ELF-1 (cell line): ENCODE measurements around the gene GSTA2.
"Not testable (repeated sequence)": the region's sequence is repeated elsewhere in the genome, so short reads cannot be mapped to it uniquely, and the experiment has no call there.

Experiments
- DNase-seq: peaks from one replicate; pipeline ENCODE4 v3.0.0-alpha.2; 2016; ENCODE audit warnings: low read depth, low spot score

GSTA2 gene

DNA sequence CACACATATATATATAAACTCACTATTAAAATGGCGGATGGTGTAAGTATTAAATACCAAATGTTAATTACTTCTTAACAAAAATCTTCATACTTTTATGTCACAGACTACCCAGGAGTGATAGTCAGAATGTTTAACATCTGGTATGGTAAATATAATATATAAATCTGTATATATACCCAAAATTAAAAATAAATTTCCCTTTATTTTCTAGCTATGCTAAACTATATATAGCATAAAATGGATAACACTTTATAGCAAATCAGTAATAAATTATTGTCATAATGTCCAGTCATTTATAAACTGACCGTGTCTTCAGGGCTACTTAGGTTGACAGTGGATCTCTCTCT is 37.1 kb downstream of the GSTA2 start:
- DNase-seq: no peak

DNA sequence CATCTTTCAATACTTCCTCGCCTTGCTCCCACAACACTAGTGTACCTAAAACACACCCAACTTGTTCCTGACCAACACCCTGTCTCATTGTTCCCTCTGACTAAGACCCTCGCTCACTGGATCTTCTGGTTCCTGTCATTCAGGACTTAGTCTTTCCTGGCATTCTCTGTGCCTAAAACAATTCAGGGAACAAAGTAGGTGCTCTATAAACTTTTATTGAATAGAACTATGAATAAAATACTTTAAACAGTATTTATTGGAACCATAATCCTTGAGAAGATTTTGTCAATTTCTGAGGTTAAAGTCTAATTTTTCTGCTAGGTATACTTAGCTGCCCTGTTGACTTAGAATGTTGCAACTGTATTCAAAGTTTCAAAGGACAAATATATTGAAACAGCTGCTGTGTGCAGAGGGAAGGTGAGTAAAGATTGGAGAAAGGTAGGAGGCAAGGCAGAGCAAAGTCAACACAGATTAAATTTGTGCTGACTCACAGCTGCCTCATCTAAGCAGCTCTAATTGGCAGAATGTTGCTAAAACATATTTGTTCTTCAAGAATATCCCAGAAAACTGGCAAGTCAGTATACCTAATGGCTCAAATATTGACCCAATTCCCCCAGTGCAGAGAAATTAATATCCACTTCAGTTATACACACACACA is 37.6 kb downstream of the GSTA2 start:
- DNase-seq: no peak

DNA sequence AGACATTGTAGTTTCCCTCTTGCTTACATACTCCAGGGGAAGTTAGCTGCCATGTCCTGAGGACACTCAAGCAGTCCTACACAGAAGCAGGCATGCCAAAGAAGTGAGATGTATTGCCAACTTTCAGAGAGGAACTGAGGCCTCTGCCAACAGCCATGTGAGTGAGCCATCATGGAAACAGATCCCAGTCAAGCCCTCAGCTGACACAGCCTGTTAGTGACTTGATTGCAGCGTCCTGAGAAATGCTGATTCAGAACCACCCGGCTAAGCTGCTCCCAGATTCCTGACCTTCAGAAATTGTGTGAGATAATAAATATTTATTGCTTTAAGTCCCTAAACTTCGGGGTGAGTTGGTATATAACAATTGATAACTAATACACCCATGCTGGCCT is 38.1 kb downstream of the GSTA2 start:
- no peak for DNase-seq

DNA sequence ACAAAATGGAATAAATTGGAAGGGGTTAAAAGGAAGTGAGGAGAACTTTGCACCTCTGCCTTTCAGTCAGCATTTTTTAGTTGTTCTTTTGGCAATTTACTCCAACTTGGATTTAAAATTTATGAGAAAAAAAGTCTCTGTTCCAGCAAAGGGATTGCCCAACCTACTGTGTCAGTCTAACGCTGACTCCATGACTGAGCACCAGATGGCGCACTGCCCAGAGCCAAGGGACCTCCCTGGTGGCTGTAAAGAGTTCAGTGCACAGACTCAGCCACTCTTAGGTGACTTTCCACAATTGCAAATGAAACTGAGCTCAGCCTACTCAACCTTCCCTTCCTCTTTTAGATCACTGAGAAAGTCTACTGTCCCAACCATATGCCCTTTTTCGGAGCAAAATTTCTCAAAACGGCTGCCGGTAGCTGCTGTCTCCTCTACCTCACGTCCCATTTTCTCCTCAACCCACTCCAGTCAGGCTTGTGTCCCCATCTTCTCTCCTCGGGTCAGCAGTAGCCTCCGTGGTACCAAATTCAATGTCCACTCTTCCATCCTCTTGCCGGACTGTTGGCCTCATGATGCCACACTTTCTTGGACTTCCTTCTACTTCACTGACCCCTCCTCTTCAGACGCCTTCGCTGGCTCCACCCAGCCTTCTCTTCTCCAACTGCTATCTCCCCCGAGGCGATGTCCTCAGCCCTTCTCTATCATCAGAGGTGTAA is 38.7 kb downstream of the GSTA2 start:
- peak; percentile 71 for DNase-seq

DNA sequence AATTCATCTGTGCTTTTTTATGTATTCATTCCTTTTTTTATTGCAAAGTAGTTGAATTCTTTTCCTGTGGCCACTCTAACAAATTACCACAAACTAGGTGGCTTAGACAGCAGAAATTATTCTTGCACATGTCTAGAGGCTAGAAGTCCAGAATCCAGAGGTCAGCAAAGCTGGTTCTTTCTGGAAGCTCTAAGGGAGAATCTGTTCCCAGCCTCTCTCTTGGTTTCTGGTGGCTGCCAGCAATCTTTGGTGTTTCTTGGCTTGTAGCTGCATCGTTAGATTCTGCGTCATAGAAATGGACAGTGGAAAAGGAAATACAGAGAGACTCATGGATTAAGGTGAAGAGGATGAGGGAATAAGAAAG is 39.3 kb downstream of the GSTA2 start:
- DNase-seq: no peak

DNA sequence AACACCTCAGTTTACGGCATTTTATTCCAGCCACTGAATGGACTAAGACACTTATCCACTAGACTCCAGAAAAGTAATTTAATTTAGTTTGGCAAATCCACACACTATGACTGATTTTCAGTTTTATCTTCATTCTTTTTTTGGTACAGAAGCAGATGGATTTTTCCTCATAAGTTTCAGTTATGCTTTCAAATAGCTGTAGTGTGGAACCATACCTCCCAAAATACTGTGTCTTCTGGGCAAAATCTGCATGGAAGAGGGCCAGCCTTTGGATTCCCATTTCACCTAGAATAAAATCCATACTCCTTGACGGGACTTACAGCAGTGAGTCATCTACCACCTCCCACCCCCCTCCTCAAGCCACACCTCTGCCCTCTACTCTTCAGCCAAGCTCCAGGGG is 43.0 kb downstream of the GSTA2 start:
- no peak for DNase-seq

DNA sequence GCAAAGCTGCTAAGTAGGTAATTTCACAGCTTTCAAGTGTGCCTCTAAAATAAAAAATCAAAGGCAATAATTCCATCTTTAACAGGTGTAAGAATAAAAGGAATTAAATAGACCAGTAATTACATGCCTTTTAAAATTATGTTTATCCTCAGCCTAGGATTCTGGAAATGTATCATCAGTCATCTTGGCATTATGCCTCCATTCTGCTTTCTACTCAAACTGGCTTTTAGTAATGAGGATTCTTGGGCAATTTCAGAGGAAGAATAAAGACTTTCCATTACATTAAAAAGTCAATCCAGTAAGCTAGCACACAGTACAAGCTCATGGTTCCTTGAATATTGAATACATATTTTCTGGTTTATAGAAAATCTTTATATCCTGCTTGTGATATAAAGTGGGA is 44.7 kb downstream of the GSTA2 start:
- DNase-seq: no peak

DNA sequence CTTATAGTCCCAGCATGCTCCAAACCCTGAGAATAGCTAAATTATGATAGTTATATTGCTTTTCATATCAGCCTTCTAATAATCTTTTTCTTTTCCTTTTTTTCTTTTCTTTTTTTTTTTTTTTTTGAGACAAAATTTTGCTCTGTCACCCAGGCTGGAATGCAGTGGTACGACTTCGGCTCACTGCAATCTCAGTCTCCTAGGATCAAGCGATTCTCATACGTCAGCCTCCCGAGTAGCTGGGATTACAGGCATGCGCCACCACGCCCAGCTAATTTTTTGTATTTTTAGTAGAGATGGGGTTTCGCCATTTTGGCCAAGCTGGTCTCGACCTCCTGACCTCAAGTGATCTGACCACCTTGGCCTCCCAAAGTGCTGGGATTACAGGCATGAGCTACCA is 48.5 kb downstream of the GSTA2 start:
- not testable (repeated sequence) for DNase-seq

DNA sequence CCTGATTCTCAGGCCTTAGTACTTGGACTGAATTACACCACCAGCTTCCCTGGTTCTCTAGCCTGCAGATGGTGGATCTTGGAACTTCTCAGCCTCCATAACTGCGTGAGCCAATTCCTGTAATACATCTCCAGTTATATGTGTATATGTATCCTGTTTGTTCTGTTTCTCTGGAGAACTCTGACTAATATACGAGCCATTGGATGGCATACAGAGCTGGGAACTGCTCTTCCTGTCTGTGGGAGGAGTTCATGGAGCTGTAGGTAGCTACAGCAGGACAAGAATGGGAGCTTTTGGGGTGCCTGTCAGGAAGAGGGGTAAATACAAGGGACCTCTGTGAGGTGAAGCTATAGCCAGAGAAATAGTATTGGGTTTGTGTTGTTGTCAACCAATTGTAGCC is 51.1 kb downstream of the GSTA2 start:
- no peak for DNase-seq

DNA sequence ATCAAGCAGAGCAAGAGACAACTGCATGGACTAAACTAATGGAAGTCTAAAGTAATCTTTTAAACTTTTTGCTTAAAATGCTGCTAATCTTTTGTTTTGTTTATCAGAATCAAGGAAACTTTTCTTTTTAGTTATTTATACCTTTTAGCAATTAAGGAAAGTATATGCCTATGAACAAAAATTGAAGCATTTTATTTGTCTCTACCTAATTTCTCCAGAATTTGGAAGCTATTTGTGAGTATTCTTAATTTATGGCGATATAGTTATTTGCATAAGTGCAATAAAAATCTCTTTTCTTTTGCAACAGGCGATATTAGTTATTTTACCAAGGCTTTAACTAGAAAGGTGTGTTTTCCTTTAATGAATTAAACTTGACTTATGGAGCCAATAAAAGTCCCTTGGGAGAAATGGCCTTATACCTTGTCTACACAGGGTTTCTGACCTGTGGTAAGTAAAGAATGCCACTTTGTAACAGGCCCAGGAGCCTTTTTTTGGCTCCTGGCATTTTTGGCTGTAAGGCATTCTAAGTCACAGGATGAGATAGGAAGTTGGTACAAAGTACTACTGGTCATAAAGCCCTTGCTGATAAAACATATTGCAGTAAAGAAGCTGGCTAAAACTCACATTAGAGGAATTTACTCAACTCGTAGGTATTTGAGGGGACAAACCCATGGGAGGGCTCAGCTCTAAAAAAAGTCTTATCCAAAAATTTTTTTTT is 55.2 kb downstream of the GSTA2 start:
- no peak for DNase-seq

DNA sequence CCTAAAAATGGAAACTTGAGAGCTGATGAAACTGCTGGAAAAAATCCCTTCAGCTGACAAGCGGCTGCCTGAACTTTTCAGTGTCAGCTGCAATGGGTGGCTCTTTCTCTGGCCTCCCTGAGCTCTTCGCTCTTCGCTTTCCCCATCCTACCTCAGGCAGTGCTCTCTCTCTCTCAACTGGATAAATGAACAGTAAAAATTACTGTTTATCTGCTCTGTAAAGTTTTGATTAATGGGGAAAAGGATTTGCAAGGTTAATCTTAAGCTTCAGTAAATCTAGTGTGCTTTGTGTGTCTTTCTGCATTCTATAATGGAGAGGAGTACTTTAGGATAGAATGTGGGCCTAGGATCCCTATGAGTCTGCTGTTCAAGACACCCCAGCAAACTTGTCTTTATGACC is 57.3 kb downstream of the GSTA2 start:
- no peak for DNase-seq

DNA sequence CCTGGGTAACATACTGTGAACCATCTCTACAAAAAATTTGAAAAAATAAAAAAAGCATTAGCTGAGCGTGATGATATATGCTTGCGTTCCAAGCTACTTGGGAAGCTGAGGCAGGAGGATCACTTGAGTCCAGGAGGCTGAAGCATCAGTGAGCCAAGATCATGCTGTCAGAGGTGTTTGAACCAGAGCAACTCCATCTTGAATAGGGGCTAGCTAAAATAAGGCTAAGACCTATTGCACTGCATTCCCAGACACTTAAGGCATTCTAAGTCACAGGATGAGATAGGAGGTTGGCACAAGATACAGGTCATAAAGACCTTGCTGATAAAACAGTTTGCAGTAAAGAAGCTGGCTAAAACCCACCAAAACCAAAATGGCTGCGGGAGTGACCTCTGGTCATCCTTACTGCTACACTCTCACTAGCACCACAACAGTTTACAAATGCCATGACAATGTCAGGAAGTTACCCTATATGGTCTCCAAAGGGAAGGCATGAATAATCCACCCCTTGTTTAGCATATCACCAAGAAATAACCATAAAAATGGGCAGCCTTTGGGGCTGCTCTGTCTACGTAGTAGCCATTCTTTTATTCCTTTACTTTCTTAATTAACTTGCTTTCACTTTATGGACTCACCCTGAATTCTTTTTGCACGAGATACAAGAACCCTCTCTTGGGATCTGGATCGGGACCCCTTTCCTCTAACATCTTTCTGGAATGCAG is 58.3 kb downstream of the GSTA2 start:
- DNase-seq: not testable (repeated sequence)

DNA sequence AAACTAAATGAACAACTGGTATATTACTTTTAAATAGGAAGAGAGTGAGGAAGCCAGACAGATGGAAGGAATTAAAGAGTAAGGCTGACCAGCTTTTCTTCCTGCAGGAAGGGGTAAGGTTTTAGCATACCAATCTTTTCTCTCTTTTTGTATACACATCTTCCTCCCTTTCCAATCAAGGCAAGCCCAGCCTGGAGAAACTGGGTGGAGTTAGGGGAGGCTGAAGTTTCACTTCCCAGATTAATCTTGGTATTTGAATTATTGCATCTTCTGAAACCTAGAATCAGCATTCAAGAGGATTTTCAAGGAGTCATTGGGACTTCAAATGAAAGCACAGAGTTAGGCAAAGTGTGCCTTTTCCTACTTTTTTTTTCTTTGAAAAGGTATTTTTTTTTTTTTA is 59.2 kb downstream of the GSTA2 start:
- no peak for DNase-seq
